SHP77 (cell line): ENCODE data around the gene RSU1.

Experiments
- DNase-seq, 2 experiments: peaks; one replicate each; lab custom pipeline; 2025; lab: John Stamatoyannopoulos, UW

The RSU1 gene

GRCh38 chr10:16741540-16741939 lies 75.7 kb downstream of the RSU1 start:
- DNase-seq = no peak

- no peak for DNase-seq
These were observed 79.8 kb downstream of the RSU1 start for GRCh38 chr10:16737420-16737819.

DNA sequence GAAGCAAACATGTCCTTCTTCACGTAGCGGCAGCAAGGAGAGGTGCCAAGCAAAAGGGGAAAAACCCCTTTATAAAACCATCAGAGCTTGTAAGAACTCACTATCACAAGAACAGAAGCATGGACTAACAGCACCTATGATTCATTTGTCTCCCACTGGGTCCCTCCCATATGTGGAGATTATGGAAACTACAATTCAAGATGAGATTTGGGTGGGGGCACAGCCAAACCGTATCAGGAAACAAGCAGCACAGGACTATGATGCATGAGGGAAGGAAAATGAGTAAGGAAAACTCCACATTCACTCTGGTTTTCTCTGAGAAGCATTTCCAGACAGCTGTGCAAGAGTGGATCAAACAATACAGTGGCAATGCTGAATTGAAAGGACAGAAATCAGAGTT lies 81.6 kb downstream of the RSU1 start:
- no peak for DNase-seq

GRCh38 chr10:16732376-16732775 lies 84.8 kb downstream of the RSU1 start:
- no peak for DNase-seq

DNA sequence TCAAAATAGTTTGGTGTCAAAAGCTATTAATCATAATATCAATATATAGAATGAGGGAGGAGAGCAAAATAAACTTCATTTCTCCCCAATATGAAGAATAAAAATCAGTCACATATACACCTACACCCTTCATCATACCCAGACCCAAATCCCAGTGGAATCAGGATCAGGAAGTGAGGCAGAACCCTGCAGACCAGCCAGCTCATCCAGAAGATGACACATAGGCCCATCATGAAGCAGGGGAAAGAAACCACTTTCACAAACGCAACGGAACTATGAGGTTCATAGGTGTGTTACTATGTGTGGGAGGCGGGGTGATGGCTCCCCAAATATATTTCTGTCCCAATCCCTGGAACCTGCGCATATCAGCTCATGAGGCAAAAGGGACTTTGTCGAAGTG lies 89.0 kb downstream of the RSU1 start:
- no peak for DNase-seq

GRCh38 chr10:16727666-16728065 lies 89.6 kb downstream of the RSU1 start:
- no peak for DNase-seq

DNA sequence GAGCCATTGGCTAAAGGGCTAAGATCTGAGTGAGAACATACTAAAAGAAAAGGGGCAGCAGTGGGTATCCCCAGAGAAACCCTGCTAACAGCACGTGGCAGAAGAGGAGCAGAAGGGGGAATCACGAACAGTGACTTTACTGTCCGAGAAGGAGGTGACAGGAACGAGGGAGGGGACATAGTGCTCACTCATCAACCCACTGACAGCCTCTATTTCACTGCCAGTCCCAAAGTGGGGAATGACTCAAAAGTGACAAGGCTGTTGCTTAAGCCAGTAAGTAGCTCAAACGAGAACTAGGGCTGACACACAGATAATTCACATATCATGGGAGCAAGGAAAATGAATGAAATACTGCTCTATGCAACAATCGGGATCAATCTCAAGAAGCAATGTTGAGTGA lies 92.7 kb downstream of the RSU1 start:
- DNase-seq = no peak

- no peak for DNase-seq
These were observed 96.4 kb downstream of the RSU1 start for GRCh38 chr10:16720812-16721211.

DNA sequence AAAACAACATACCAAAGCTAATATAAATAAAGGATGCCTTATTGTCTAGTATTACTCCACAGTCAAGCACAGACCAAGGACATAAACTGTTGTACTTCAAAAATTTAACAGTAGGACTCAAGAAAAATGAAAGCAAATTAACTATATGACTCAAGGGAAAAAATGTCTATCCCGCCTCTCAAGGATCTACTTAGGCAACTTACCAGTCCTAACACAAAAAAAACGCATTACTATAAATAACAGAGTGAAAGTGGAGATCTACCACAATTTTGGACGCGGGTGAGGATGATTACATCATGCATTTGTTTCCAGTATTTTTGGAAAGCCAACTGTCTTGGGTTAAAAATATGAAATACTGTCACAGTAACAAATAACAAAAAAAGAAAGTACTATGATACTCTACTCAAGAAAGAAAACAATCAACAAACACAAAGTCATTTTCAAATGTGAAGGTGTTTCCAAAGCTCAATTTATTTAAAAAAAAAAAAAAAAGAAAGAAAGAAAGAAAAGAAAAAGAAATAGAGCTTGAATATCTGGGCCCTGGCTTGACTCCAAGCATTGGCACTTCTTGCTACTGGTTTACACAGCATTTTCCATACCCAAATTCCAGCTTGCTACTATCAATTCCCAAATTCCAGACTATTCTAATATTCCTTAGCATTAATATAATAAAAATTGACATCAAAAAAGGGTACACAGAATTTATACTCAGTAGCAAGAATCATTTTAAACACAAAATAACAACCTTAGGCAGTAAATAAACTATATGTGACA lies 99.4 kb downstream of the RSU1 start:
- DNase-seq = no peak

- DNase-seq = no peak
These were observed 101.2 kb downstream of the RSU1 start for GRCh38 chr10:16716051-16716450.

- no peak for DNase-seq
These were observed 103.9 kb downstream of the RSU1 start for GRCh38 chr10:16713290-16713689.

DNA sequence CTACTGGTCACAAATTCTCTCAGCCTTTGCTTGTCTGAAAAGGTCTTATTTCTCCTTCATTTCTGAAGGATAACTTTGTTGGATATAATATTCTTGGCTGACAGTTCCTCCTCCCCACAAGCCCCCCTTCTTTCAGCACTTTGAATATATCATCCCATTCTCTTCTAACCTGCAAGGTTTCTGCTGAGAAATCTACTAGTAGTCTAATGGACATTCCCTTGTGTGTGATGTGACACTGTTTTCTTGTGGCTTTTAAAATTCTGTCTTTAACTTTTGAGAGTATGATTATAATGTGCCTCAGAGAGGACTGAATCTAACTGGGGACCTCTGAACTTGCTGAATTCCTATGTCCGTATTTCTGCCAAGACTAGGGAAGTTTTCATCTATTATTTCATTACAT lies 104.3 kb downstream of the RSU1 start:
- no peak for DNase-seq

DNA sequence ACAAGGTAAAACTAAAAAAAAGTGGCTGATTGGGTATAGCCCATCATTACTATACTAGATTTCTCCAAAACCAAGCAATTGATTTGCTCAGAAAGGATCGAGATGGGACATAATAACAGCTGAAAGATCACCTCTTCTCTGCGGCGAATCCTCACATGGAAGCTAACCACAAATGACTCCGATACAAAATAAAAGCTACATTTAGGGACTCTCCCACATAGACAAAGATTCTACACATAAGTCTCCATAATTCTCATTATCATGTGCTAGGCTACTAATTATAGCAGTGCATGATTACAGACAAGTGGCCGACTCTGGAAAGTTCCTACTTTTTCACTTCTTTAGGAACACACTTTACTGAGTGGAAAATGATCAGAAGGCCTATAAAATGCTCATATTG lies 116.9 kb downstream of the RSU1 start:
- DNase-seq = no peak

DNA sequence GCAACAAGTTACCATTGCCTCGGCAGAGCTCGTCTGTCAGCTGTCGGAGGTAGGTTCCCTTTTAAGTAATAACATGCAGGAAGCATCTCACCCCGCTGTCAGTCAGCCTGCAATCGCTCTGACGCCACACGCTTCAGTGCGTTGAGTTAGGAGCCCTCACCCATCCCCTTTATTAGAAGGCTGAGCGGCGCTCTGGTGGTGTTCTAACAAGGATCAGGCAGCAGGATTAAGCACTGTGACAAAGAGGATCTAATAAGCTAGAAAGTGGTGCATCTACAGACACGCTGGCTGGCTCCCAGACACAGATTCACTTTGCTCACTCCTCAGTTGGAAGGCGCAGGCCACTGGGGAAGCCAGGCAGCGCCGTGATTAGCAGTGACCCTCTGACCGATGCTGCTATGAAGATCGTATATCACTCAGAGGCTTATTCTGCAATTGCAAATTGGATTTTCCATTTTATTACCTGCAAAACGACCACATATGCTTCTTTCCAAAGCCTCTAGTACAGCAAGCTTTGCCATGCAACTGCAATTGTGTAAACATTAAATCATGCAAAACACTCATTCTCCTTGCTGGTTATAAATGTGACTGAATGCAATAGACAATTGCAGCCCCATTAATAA lies 117.7 kb downstream of the RSU1 start:
- no peak for DNase-seq

- no peak for DNase-seq
These were observed 118.8 kb downstream of the RSU1 start for GRCh38 chr10:16698461-16698860.

DNA sequence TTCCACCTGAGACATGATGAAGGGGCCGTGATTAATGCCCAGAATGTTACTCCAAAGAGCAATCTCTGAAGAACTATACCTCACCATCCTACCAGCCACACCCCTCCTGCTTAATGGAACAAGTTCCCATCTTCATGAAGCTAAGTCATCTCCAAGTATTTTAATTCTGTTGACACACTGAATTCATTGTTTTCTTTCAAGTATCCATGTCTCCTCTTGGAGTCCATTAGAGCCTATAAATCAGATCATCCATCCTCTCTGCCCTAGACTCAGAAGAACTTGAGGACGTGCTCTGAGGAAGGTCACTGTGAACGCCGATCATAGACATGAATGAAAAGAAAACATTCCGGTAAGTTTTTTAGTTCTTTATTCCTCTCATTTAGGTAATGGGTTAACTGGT lies 126.8 kb downstream of the RSU1 start:
- DNase-seq = no peak

- DNase-seq = no peak
These were observed 127.5 kb downstream of the RSU1 start for GRCh38 chr10:16689696-16690095.

DNA sequence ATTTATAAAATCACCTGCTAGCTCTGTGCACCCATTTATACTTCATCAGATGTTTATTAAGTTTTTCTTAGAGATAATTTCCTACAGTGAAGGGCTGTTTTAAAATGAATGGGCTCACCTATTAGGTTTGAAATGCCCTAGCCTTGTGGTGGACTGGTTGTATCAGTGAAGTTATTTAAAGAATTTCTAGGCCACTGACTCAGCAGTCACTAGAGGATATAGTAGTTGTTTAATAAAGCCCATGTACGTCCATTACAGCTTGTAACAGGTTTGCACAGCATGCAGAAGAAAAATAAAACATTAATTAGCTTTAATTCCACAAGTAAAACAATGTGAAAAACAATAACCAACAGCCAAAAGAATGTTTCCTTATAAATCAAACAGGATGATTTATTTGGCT lies 128.0 kb downstream of the RSU1 start:
- DNase-seq = no peak

DNA sequence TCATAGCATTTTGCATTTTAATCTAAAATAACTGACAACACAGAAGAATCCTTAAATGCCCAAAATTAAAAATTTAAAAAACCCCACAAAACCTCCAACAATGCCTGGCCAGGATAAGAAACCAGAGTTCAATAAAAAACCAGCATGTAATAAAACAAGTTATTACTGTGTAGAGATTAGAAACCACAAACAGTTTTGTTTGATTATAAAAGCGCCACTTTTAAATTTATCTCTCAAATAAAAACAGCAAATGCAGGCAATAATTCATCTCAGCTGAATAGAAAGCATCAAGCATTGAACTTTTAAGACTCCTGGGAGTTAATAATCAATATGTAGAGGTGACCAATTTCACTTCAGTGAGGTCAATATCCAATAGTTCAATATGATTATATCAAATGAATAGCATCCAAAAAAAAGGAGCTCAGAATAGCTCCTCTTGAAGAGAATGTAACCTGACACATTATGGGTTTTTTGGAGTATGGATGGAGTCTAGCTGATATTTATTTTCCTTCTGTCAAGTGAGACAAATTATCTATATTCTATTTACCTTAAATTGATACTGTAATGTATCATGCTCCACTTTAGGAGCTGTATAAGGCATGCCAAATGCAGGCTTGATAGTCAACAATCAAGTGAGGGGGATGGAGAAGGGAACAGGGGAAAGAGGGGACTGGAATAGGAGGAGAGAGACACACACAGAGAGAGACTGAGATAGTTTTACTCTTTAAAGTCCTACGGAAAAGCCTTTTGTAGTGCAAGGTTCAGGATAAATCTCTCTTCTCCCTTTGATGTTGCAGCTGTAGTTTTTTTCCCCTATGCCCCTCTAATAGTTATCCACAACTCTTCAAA lies 130.9 kb downstream of the RSU1 start:
- DNase-seq = no peak

DNA sequence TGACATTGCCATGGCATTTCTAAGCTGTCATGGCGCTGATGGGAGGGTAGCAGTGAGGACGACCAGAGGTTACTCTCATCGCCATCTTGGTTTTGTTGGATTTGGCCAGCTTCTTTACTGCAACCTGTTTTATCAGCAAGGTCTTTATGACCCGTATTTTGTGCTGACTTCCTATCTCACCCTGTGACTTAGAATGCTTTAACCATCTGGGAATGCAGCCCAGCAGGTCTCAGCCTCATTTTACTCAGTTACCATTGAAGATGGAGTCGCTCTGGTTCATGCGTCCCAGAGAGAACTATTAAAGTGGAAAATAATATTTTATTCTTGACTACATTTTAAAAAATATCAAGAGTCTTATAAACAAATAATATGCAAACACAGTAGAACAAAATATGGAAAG lies 131.7 kb downstream of the RSU1 start:
- no peak for DNase-seq

DNA sequence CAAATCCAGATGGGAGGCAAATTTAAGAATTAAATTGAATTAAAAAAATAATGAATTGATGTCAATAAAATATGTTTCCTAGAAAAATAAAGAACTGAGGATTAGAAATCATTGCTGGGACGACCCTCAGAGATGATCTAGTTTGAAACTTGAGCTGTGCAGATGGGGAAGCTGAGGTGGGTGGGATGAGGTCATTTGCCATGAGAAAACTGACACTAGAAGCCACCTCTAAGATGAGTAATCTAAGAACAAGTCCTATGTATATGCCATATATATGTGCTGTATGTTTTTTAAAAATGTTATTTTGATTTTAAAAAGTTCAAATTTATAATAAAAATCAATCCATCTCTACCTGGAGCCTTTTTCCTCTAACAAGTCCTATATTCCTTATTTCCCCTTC lies 135.7 kb downstream of the RSU1 start:
- no peak for DNase-seq

- DNase-seq = no peak
These were observed 137.7 kb downstream of the RSU1 start for GRCh38 chr10:16679511-16679910.

- no peak for DNase-seq
These were observed 141.9 kb downstream of the RSU1 start for GRCh38 chr10:16675334-16675733.
